Measurements from ENCODE around the gene GIGYF1.
A peak's percentile ranks its signal among the peaks of the same experiment; 100 is the strongest.
"Not testable (repeated sequence)": the region's sequence is repeated elsewhere in the genome, so short reads cannot be mapped to it uniquely, and the experiment has no call there.

GIGYF1 gene

GRCh38 chr7:100673942-100674410 is 20.1 kb downstream of the GIGYF1 start:
- peak overlapping the region; percentile 94 for H3K56ac ChIP-seq (ENCODE audit: low read length)
- no CpG with 5 or more reads among the region's 34 CpGs for WGBS (ENCODE audit: extremely low coverage, insufficient coverage, low lambda C conversion rate)
- no peak overlapping the region for H2BK5ac ChIP-seq (ENCODE audit: low read length)
- H3K36me3 ChIP-seq (ENCODE audit: control insufficient read depth, insufficient read depth, low read length), result peaks cover 3% of the 10 kb centered on the region
- H4K8ac ChIP-seq (ENCODE audit: low read depth, low read length), result peak overlapping the region; percentile 96
- H3K4me3 ChIP-seq (ENCODE audit: low read length), result peak overlapping the region; percentile 74
- H3K27ac ChIP-seq (ENCODE audit: low read depth, low read length), result peak overlapping the region; percentile 16
- peak overlapping the region; percentile 90 for H3K9ac ChIP-seq (ENCODE audit: low read length)
- H3K79me2 ChIP-seq (ENCODE audit: control insufficient read depth, insufficient read depth, low read length), result peaks cover 4% of the 10 kb centered on the region
- peak overlapping the region; percentile 95 for H3K18ac ChIP-seq (ENCODE audit: low read length)
- peaks cover 5% of the 10 kb centered on the region for H3K79me1 ChIP-seq (ENCODE audit: low read length)
- H3K23ac ChIP-seq (ENCODE audit: low read length), result no peak overlapping the region
- no peak overlapping the region for H4K5ac ChIP-seq (ENCODE audit: low read length)
- H2BK15ac ChIP-seq (replicated peaks; ENCODE audit: low read depth), result no peak overlapping the region
- no peak for DNase-seq
- H2AK5ac ChIP-seq (ENCODE audit: low read length), result no peak overlapping the region
- peak overlapping the region; percentile 95 for H3K4ac ChIP-seq (ENCODE audit: low read depth, low read length)
- peak overlapping the region; percentile 85 for H2BK120ac ChIP-seq (ENCODE audit: low read depth, low read length)
- peak overlapping the region; percentile 97 for H3K4me2 ChIP-seq (ENCODE audit: low read length)
- H3K4me1 ChIP-seq (ENCODE audit: control insufficient read depth, low read depth, low read length), result no peaks in the 10 kb centered on the region
- H3K27me3 ChIP-seq (ENCODE audit: insufficient read depth, low read length, poor library complexity), result no peaks in the 10 kb centered on the region

DNA sequence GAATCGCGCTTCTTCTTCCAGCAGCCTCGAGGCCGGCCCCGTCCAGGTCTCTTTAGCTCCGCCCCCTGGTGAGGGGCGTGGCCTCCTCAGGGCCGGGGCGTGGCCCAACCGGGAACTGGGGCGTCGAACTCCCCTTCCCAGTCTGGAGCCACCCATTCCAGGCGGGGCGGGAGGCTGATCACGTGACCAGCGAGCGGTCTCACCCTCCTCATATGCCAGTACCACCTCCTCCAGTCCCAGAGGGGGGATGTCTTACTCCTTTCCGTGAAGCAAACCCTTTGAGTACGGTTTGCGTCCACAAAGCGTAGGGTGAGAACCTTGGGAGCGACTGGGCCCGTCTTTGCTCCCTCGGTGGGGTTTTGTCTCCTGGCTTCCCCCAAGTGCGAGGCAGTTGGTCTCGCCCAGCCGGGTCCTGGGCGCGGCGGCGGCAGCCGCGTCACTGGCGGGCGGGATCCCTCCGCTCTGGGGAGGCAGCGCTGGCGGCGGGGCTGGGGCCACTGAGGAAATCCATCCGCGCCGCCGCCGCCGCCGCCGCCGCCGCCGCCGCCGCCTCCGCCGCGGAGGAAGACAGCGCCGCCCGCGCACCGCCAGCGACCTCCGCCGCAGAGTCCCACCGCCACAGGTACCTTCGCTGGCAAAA is 20.6 kb downstream of the GIGYF1 start, which contains the start of gene GNB2:
GNB2 (plus strand) TSS at position 439 of the 640 bp plus-strand sequence. CDS start 2,526 bp downstream, outside the sequence.
- H2AK5ac ChIP-seq (ENCODE audit: low read length), result no peak within 1 kb of the TSS
- peaks cover 1% of the 10 kb centered on the region for H3K36me3 ChIP-seq (ENCODE audit: control insufficient read depth, insufficient read depth, low read length)
- peaks cover 4% of the 10 kb centered on the region for H3K79me2 ChIP-seq (ENCODE audit: control insufficient read depth, insufficient read depth, low read length)
- peak within 1 kb of the TSS; percentile 74 for H3K4me3 ChIP-seq (ENCODE audit: low read length)
- peak within 1 kb of the TSS; percentile 97 for H3K4me2 ChIP-seq (ENCODE audit: low read length)
- peak within 1 kb of the TSS; percentile 95 for H3K4ac ChIP-seq (ENCODE audit: low read depth, low read length)
- H2BK15ac ChIP-seq (replicated peaks; ENCODE audit: low read depth), result no peak within 1 kb of the TSS
- H3K18ac ChIP-seq (ENCODE audit: low read length), result peak within 1 kb of the TSS; percentile 95
- H3K27me3 ChIP-seq (ENCODE audit: insufficient read depth, low read length, poor library complexity), result no peaks in the 10 kb centered on the region
- peaks cover 5% of the 10 kb centered on the region for H3K79me1 ChIP-seq (ENCODE audit: low read length)
- peak within 1 kb of the TSS; percentile 73 for H2BK5ac ChIP-seq (ENCODE audit: low read length)
- peak; percentile 99 for DNase-seq
- H3K9ac ChIP-seq (ENCODE audit: low read length), result peak within 1 kb of the TSS; percentile 90
- H3K56ac ChIP-seq (ENCODE audit: low read length), result peak within 1 kb of the TSS; percentile 94
- peak within 1 kb of the TSS; percentile 85 for H2BK120ac ChIP-seq (ENCODE audit: low read depth, low read length)
- WGBS (ENCODE audit: extremely low coverage, insufficient coverage, low lambda C conversion rate), result no CpG with 5 or more reads among the region's 65 CpGs
- H3K27ac ChIP-seq (ENCODE audit: low read depth, low read length), result peak within 1 kb of the TSS; percentile 78
- H4K5ac ChIP-seq (ENCODE audit: low read length), result no peak within 1 kb of the TSS
- H3K4me1 ChIP-seq (ENCODE audit: control insufficient read depth, low read depth, low read length), result no peaks in the 10 kb centered on the region
- peak within 1 kb of the TSS; percentile 45 for H3K23ac ChIP-seq (ENCODE audit: low read length)
- H4K8ac ChIP-seq (ENCODE audit: low read depth, low read length), result peak within 1 kb of the TSS; percentile 96

- no peaks in the 10 kb centered on the region for H3K4me1 ChIP-seq (ENCODE audit: control insufficient read depth, low read depth, low read length)
- H2AK5ac ChIP-seq (ENCODE audit: low read length), result no peak overlapping the region
- no CpG with 5 or more reads among the region's 18 CpGs for WGBS (ENCODE audit: extremely low coverage, insufficient coverage, low lambda C conversion rate)
- H3K79me2 ChIP-seq (ENCODE audit: control insufficient read depth, insufficient read depth, low read length), result peaks cover 4% of the 10 kb centered on the region
- no peaks in the 10 kb centered on the region for H3K27me3 ChIP-seq (ENCODE audit: insufficient read depth, low read length, poor library complexity)
- no peak overlapping the region for H2BK5ac ChIP-seq (ENCODE audit: low read length)
- H3K23ac ChIP-seq (ENCODE audit: low read length), result no peak overlapping the region
- no peak overlapping the region for H3K27ac ChIP-seq (ENCODE audit: low read depth, low read length)
- H3K4me3 ChIP-seq (ENCODE audit: low read length), result no peak overlapping the region
- no peaks in the 10 kb centered on the region for H3K36me3 ChIP-seq (ENCODE audit: control insufficient read depth, insufficient read depth, low read length)
- no peak overlapping the region for H3K18ac ChIP-seq (ENCODE audit: low read length)
- no peak overlapping the region for H3K4me2 ChIP-seq (ENCODE audit: low read length)
- H4K8ac ChIP-seq (ENCODE audit: low read depth, low read length), result no peak overlapping the region
- H2BK120ac ChIP-seq (ENCODE audit: low read depth, low read length), result no peak overlapping the region
- H3K79me1 ChIP-seq (ENCODE audit: low read length), result peaks cover 2% of the 10 kb centered on the region
- H4K5ac ChIP-seq (ENCODE audit: low read length), result no peak overlapping the region
- no peak overlapping the region for H3K4ac ChIP-seq (ENCODE audit: low read depth, low read length)
- no peak overlapping the region for H2BK15ac ChIP-seq (replicated peaks; ENCODE audit: low read depth)
- H3K56ac ChIP-seq (ENCODE audit: low read length), result no peak overlapping the region
- no peak overlapping the region for H3K9ac ChIP-seq (ENCODE audit: low read length)
- DNase-seq, result no peak
These were observed 22.4 kb downstream of the GIGYF1 start for GRCh38 chr7:100671353-100672327.

DNA sequence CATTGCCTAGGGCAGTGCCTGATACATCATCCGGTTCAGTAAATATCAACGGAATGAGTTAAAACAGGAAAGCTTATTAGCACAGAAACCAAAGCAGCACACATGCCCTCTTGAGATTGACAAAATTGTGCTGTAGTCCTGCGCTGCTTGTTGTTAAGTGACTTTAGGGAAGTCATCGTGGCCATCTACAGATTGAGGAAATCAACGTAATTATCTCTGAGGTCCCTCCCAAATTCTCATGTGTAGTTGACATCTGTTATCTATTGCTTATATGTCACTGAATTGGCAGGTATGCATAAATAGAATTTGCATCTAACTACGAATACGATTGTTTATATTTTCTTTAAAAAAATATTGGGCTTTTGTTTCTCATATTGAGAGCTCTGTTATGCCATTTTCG is 24.0 kb downstream of the GIGYF1 start:
- Histone ChIP-seq H3K23ac (ENCODE audit: low read length) (no peak overlapping the region), H3K4me2 (ENCODE audit: low read length) (no peak overlapping the region), H2BK15ac (replicated peaks; ENCODE audit: low read depth) (no peak overlapping the region), H3K18ac (ENCODE audit: low read length) (no peak overlapping the region), H3K4me1 (ENCODE audit: control insufficient read depth, low read depth, low read length) (no peaks in the 10 kb centered on the region), H2BK5ac (ENCODE audit: low read length) (no peak overlapping the region), H2AK5ac (ENCODE audit: low read length) (no peak overlapping the region), H3K27ac (ENCODE audit: low read depth, low read length) (no peak overlapping the region), H3K4me3 (ENCODE audit: low read length) (no peak overlapping the region), H4K5ac (ENCODE audit: low read length) (no peak overlapping the region), H3K27me3 (ENCODE audit: insufficient read depth, low read length, poor library complexity) (no peaks in the 10 kb centered on the region), H4K8ac (ENCODE audit: low read depth, low read length) (no peak overlapping the region), H3K56ac (ENCODE audit: low read length) (no peak overlapping the region), H3K36me3 (ENCODE audit: control insufficient read depth, insufficient read depth, low read length) (no peaks in the 10 kb centered on the region), H3K4ac (ENCODE audit: low read depth, low read length) (no peak overlapping the region), H3K79me1 (ENCODE audit: low read length) (peaks cover 2% of the 10 kb centered on the region), H3K79me2 (ENCODE audit: control insufficient read depth, insufficient read depth, low read length) (peaks cover 4% of the 10 kb centered on the region), H2BK120ac (ENCODE audit: low read depth, low read length) (no peak overlapping the region), H3K9ac (ENCODE audit: low read length) (no peak overlapping the region)
- DNase-seq, result no peak
- no CpG with 5 or more reads among the region's 8 CpGs for WGBS (ENCODE audit: extremely low coverage, insufficient coverage, low lambda C conversion rate)

GRCh38 chr7:100669106-100669505 is 24.9 kb downstream of the GIGYF1 start:
- H2BK120ac ChIP-seq (ENCODE audit: low read depth, low read length); H2BK15ac ChIP-seq (replicated peaks; ENCODE audit: low read depth); H3K4me1 ChIP-seq (ENCODE audit: control insufficient read depth, low read depth, low read length); H3K18ac ChIP-seq (ENCODE audit: low read length); H3K56ac ChIP-seq (ENCODE audit: low read length); H3K4ac ChIP-seq (ENCODE audit: low read depth, low read length); H3K79me2 ChIP-seq (ENCODE audit: control insufficient read depth, insufficient read depth, low read length); DNase-seq; H3K27ac ChIP-seq (ENCODE audit: low read depth, low read length); H3K27me3 ChIP-seq (ENCODE audit: insufficient read depth, low read length, poor library complexity); H2BK5ac ChIP-seq (ENCODE audit: low read length); H3K36me3 ChIP-seq (ENCODE audit: control insufficient read depth, insufficient read depth, low read length); H3K79me1 ChIP-seq (ENCODE audit: low read length); H3K23ac ChIP-seq (ENCODE audit: low read length); H3K4me2 ChIP-seq (ENCODE audit: low read length); H3K4me3 ChIP-seq (ENCODE audit: low read length); H4K5ac ChIP-seq (ENCODE audit: low read length); H3K9ac ChIP-seq (ENCODE audit: low read length); H4K8ac ChIP-seq (ENCODE audit: low read depth, low read length); H2AK5ac ChIP-seq (ENCODE audit: low read length): not testable (repeated sequence)
- WGBS (ENCODE audit: extremely low coverage, insufficient coverage, low lambda C conversion rate), result no CpG with 5 or more reads among the region's 12 CpGs

Data from mesendoderm (in vitro differentiated cells).